ENCODE measurements around the gene LRPAP1.

The LRPAP1 gene

GRCh38 chr4:3481783-3482393, 50.3 kb downstream of the LRPAP1 start:
- intact Hi-C loops (cut with DNase I): no loop called here

GRCh38 chr4:3481113-3481531, 51.1 kb downstream of the LRPAP1 start:
- no peak for DNase-seq
- intact Hi-C loops (cut with DNase I): no loop called here

More at GRCh38 chr4:3481783-3482393, 50.3 kb downstream of the LRPAP1 start:
- no peak for DNase-seq

GRCh38 chr4:3480528-3481112, 51.6 kb downstream of the LRPAP1 start:
- intact Hi-C loops (cut with DNase I): no loop called here
- peak; percentile 50 to 90 (median 79) for DNase-seq

GRCh38 chr4:3479358-3480101, 52.7 kb downstream of the LRPAP1 start:
- DNase-seq: no peak
- intact Hi-C loops (cut with DNase I): no loop called here

GRCh38 chr4:3478446-3479357, 53.5 kb downstream of the LRPAP1 start:
- DNase-seq: no peak
- intact Hi-C loops (cut with DNase I): no loop called here

GRCh38 chr4:3477750-3478430, 54.3 kb downstream of the LRPAP1 start:
- intact Hi-C loops (cut with DNase I): no loop called here
- no peak for DNase-seq

- intact Hi-C loops (cut with DNase I): no loop called here
- DNase-seq: no peak
Observed at GRCh38 chr4:3476936-3477749, 55.1 kb downstream of the LRPAP1 start.

- DNase-seq: peak in 1 of 42 donors; percentile 4
- intact Hi-C loops (cut with DNase I): no loop called here
Observed at GRCh38 chr4:3476341-3476747, 55.9 kb downstream of the LRPAP1 start.

- intact Hi-C loops (cut with DNase I): no loop called here
- no peak for DNase-seq
Observed at GRCh38 chr4:3475713-3476260, 56.4 kb downstream of the LRPAP1 start.

GRCh38 chr4:3475041-3475712, 57.0 kb downstream of the LRPAP1 start:
- intact Hi-C loops (cut with DNase I): no loop called here
- no peak for DNase-seq

- no peak for DNase-seq
- intact Hi-C loops (cut with DNase I): no loop called here
Observed at GRCh38 chr4:3473996-3474765, 58.0 kb downstream of the LRPAP1 start.

- intact Hi-C loops (cut with DNase I): no loop called here
- no peak for DNase-seq
Observed at GRCh38 chr4:3473181-3473950, 58.9 kb downstream of the LRPAP1 start.

- intact Hi-C loops (cut with DNase I): no loop called here
- no peak for DNase-seq
Observed at GRCh38 chr4:3472411-3473141, 59.6 kb downstream of the LRPAP1 start.

GRCh38 chr4:3471886-3472285, 60.3 kb downstream of the LRPAP1 start:
- no peak for DNase-seq
- intact Hi-C loops (cut with DNase I): no loop called here

Measured in head of caudate nucleus (tissue), 42 donors.